GM12878 (cell line): ENCODE results near the gene SKA1. TPM values are rescaled to one million over a fixed set of nuclear protein-coding genes. Genes with fewer than 3 reads are reported as not detected.

Source experiments
- ATAC-seq: fragments of 200-7000 bp; cut with Tn5 transposase; 3 replicates; pipeline ENCODE4 v1.9.1; 2020; ENCODE audit warnings: mild to moderate bottlenecking, moderate library complexity
- BruUV-seq: library from RNA; stranded (reverse); fragments of 400-500 nt; replicated peaks from 2 replicates; lab custom pipeline; 2021; lab: Mats Ljungman, UMichigan
- CTCF ChIA-PET: fragments of 300-600 bp; sonication (Branson Sonifier 250); formaldehyde crosslinking; extraction: SDS; loops from one replicate; lab custom pipeline; 2021; ENCODE audit warnings: inconsistent platforms; lab: Yijun Ruan, JAX
- POLR2A ChIA-PET: fragments of 350-600 bp; formaldehyde crosslinking; extraction: SDS; loops from one replicate; lab custom pipeline; 2021; ENCODE audit warnings: inconsistent platforms; lab: Charles Lee
- RAD21 ChIA-PET: fragments of 300-600 bp; sonication (Branson Sonifier 250); formaldehyde crosslinking; loops from one replicate; lab custom pipeline; 2023; ENCODE audit warnings: antibody characterized with exemption; ENCODE audit not compliant: unreplicated experiment; lab: Charles Lee
- SMC1A ChIA-PET: fragments of 300-600 bp; sonication (Branson Sonifier 250); formaldehyde crosslinking; loops from one replicate; lab custom pipeline; 2023; ENCODE audit not compliant: unreplicated experiment, uncharacterized antibody; lab: Charles Lee
- DNase-seq: peaks from one replicate; pipeline ENCODE4 v3.0.0-alpha.2; 2011; ENCODE audit warnings: low read depth, low spot score
- FAIRE-seq: peaks from 3 replicates; lab custom pipeline; 2011; peaks lifted over from hg19 to GRCh38; lab: Jason Lieb, UNC
- H2AFZ ChIP-seq: 2 replicates; pipeline ENCODE4 v1.6.0; 2011; ENCODE audit warnings: low read depth, low read length, control low read depth; ENCODE audit not compliant: control insufficient read depth
- H3K27ac ChIP-seq: 2 replicates; pipeline ENCODE4 v1.5.1; 2011; ENCODE audit warnings: control low read depth; ENCODE audit not compliant: control insufficient read depth, insufficient read depth
- H3K27me3 ChIP-seq, 2 experiments: replicated peaks in 1 of 2; 2 replicates each; pipeline versions ENCODE4 v1.6.0 to v1.6.1; 2011; ENCODE audit warnings: low read length in 1 of 2; ENCODE audit not compliant: control insufficient read depth in 2 of 2, insufficient read depth in 2 of 2
- H3K36me3 ChIP-seq, 2 experiments: 2 replicates each; pipeline ENCODE4 v1.5.1; 2011; ENCODE audit warnings: low read length in 1 of 2; ENCODE audit not compliant: control insufficient read depth in 2 of 2, insufficient read depth in 2 of 2
- H3K4me1 ChIP-seq: 2 replicates; pipeline ENCODE4 v1.6.1; 2011; ENCODE audit warnings: mild to moderate bottlenecking, low read length, moderate library complexity, mixed read lengths; ENCODE audit not compliant: control insufficient read depth, insufficient read depth
- H3K4me2 ChIP-seq: 2 replicates; pipeline ENCODE4 v1.6.0; 2011; ENCODE audit warnings: control low read depth; ENCODE audit not compliant: control insufficient read depth, insufficient read depth
- H3K4me3 ChIP-seq: fragments of 200-600 bp; sonication (generic); 2 replicates; pipeline ENCODE4 v1.5.1; 2016
- H3K79me2 ChIP-seq: 2 replicates; pipeline ENCODE4 v1.6.0; 2011; ENCODE audit warnings: low read length; ENCODE audit not compliant: control insufficient read depth, insufficient read depth
- H3K9ac ChIP-seq: 2 replicates; pipeline ENCODE4 v1.8.0; 2011; ENCODE audit warnings: low read length, control low read depth, mixed read lengths; ENCODE audit not compliant: control insufficient read depth, insufficient read depth
- H3K9me3 ChIP-seq: replicated peaks from 3 replicates; pipeline ENCODE4 v1.5.1; 2011; ENCODE audit warnings: mild to moderate bottlenecking, low read length; ENCODE audit not compliant: control insufficient read depth, insufficient read depth
- H4K20me1 ChIP-seq: 2 replicates; pipeline ENCODE4 v1.6.0; 2011; ENCODE audit not compliant: control insufficient read depth, insufficient read depth
- CBX5 ChIP-seq: sonication (generic); IDR thresholded peaks from 2 replicates; pipeline ENCODE4 v1.6.1; 2016; ENCODE audit warnings: low read depth, moderate library complexity, mild to moderate bottlenecking, inconsistent platforms
- MLLT1 ChIP-seq: fragments of 450-650 bp; IDR thresholded peaks from 2 replicates; pipeline ENCODE4 v1.6.1; 2016; ENCODE audit warnings: mild to moderate bottlenecking
- NR2F1 ChIP-seq: fragments of 450-650 bp; conservative IDR thresholded peaks from 2 replicates; pipeline ENCODE4 v1.6.1; 2017; ENCODE audit warnings: mild to moderate bottlenecking
- PAX5 ChIP-seq: IDR thresholded peaks from 2 replicates; pipeline ENCODE4 v1.6.1; 2011; ENCODE audit warnings: low read depth, low read length, borderline replicate concordance
- RBBP5 ChIP-seq: fragments of 200-600 bp; sonication (generic); conservative IDR thresholded peaks from 2 replicates; pipeline ENCODE4 v1.6.1; 2016
- RELA ChIP-seq: fragments of 450-650 bp; IDR thresholded peaks from 2 replicates; pipeline ENCODE4 v1.8.0; 2014; ENCODE audit warnings: borderline replicate concordance; ENCODE audit not compliant: partially characterized antibody
- TBL1XR1 ChIP-seq: IDR thresholded peaks from 2 replicates; pipeline ENCODE4 v1.6.1; 2012; ENCODE audit warnings: low read depth, low read length, improper control_type of control experiment
- ZNF274 ChIP-seq: IDR thresholded peaks from one replicate; pipeline ENCODE4 v1.8.0; 2011; ENCODE audit not compliant: insufficient read length, insufficient read depth
- WGBS: methylation state at CpG from one replicate; pipeline ENCODE4 v1.1.6; 2016; ENCODE audit warnings: low lambda C conversion rate; ENCODE audit not compliant: insufficient replicate concordance, insufficient coverage; ENCODE audit errors: missing lambda C conversion rate; 5-methylcytosine and 5-hydroxymethylcytosine counted together
- in situ Hi-C: fragments of 300-500 bp; cut with MboI; formaldehyde crosslinking; loops from 9 replicates; pipeline ENCODE4 v1.14.3; 2018; ENCODE audit warnings: mixed read lengths
- intact Hi-C: fragments of 100-400 bp; cut with micrococcal nuclease; formaldehyde crosslinking; loops from one replicate; pipeline ENCODE4 v1.14.2; 2022; ENCODE audit not compliant: unreplicated experiment
- polyA plus RNA-seq, 11 experiments: library from polyadenylated mRNA; depleted of rRNA in 4 of 11; unstranded in 6 of 11; stranded (reverse) in 5 of 11; fragments of >200 nt; fragmentation: Nextera tagmentation in 4 of 11; fragmentation: Illumina TruSeq in 1 of 11; extraction: Ambion mirVana in 4 of 11; extraction: Trizol in 1 of 11; gene quantifications; 1 replicate in 1 of 11; 2 replicates in 10 of 11; pipeline versions ENCODE4 v1.2.1 to v1.2.3, GENCODE V29; 2011 to 2016; ENCODE audit warnings: inconsistent platforms in 2 of 11, missing spikeins in 2 of 11, low read depth in 1 of 11
- total RNA-seq, 4 experiments: library from RNA; depleted of rRNA in 3 of 4; stranded (reverse); fragments of >200 nt in 3 of 4; fragmentation: Illumina TruSeq in 1 of 4; extraction: Trizol in 1 of 4; gene quantifications; 2 replicates each; pipeline versions ENCODE4 v1.2.1 to v1.2.3, GENCODE V29; 2013 to 2021

The SKA1 gene
- total and polyA plus RNA-seq, 10 of the 15 experiments (the other 5 are each of a cell fraction or from before 2014, with no cell fraction given): 16.4 to 36.7 (median 31.1) TPM

GRCh38 chr18:50441016-50441415 lies 66.2 kb downstream of the SKA1 start:
- H3K9ac ChIP-seq: no peak overlapping the region
- ChIA-PET CTCF (interaction anchor here (1.9 to 2.8 kb wide), 2 partner anchors 12 to 931 kb away, joined by 4 to 12 read pairs; no protein-coding TSS in a partner anchor), POLR2A (no interaction called here), RAD21 (no interaction called here), SMC1A (no interaction called here)
- no peak for ATAC-seq
- H3K79me2 ChIP-seq: no peaks in the 10 kb centered on the region
- in situ Hi-C loops (no loop called here), intact Hi-C loops (no loop called here)
- H3K27ac ChIP-seq: no peak overlapping the region
- no peak for DNase-seq
- H3K27me3 ChIP-seq: no peaks in the 10 kb centered on the region
- no peak for FAIRE-seq
- 21% methylated on average over 4 of the region's 4 CpGs for WGBS
- H4K20me1 ChIP-seq: no peaks in the 10 kb centered on the region
- H3K4me3 ChIP-seq: no peak overlapping the region
- no peak overlapping the region for H2AFZ ChIP-seq
- TF ChIP-seq NR2F1: no peak
- TF ChIP-seq RBBP5: no peak
- TF ChIP-seq ZNF274: no peak
- no peak for TF ChIP-seq MLLT1
- no peak for TF ChIP-seq RELA
- no peak for TF ChIP-seq PAX5
- TF ChIP-seq TBL1XR1: no peak
- no peak for TF ChIP-seq CBX5
- H3K9me3 ChIP-seq: no peaks in the 10 kb centered on the region; the same call in 2 of the 3 replicates
- H3K36me3 ChIP-seq: no peaks in the 10 kb centered on the region
- no peak overlapping the region for H3K4me2 ChIP-seq
- no TSS peak for BruUV-seq
- no peaks in the 10 kb centered on the region for H3K4me1 ChIP-seq
